Right atrium auricular region (tissue), 2 donors: Measurements from ENCODE around the gene RGS14. TPM values are rescaled to one million over a fixed set of nuclear protein-coding genes. Genes with fewer than 3 reads are reported as not detected.
A peak's percentile ranks its signal among the peaks of the same experiment; 100 is the strongest.

ENCODE experiments used
- DNase-seq: peaks from one replicate; pipeline ENCODE4 v3.0.0-alpha.2; 2019; ENCODE audit warnings: low spot score
- H3K27ac ChIP-seq, 2 donors: fragments of 200-600 bp; sonication (generic); 1 replicate in 1 of 2; 2 replicates in 1 of 2; pipeline ENCODE4 v1.5.1; 2016 to 2019
- H3K27me3 ChIP-seq, 2 donors: fragments of 200-600 bp; sonication (generic); one replicate each; pipeline versions ENCODE4 v1.5.1 to v1.6.0; 2017 to 2019
- H3K36me3 ChIP-seq: fragments of 200-600 bp; sonication (generic); one replicate; pipeline ENCODE4 v1.5.1; 2016
- H3K4me1 ChIP-seq, 2 donors: fragments of 200-600 bp; sonication (generic); one replicate each; pipeline versions ENCODE4 v1.5.1 to v1.6.0; 2017 to 2019
- H3K4me3 ChIP-seq, 2 donors: fragments of 200-600 bp; sonication (generic); 1 replicate in 1 of 2; 2 replicates in 1 of 2; pipeline ENCODE4 v1.5.1; 2017 to 2019; ENCODE audit warnings: mild to moderate bottlenecking in 1 of 2, moderate library complexity in 1 of 2
- H3K9me3 ChIP-seq, 2 donors: fragments of 200-600 bp; sonication (generic); one replicate each; pipeline ENCODE4 v1.5.1; 2019
- CTCF ChIP-seq, 2 donors: fragments of 200-600 bp; sonication (generic); IDR thresholded peaks; one replicate each; pipeline ENCODE4 v1.5.1; 2019; ENCODE audit warnings: antibody characterized with exemption in 2 of 2
- total RNA-seq, 2 donors: library from RNA; depleted of rRNA; stranded (reverse); fragments of >200 nt; gene quantifications; one replicate each; pipeline ENCODE4 v1.1.0, GENCODE V29; 2016

RGS14 gene
- total RNA-seq, 2 donors from 2014 or later: 3.1 to 6.8 TPM

- Histone ChIP-seq H3K9me3 (no peaks in the 10 kb centered on the region), H3K27ac (no peak overlapping the region), H3K27me3 (no peaks in the 10 kb centered on the region), H3K4me3 (no peak overlapping the region), H3K4me1 (peaks cover 0 to 11% of the 10 kb centered on the region in 2 donors), H3K36me3 (peaks cover 20% of the 10 kb centered on the region)
- no peak for DNase-seq
- TF ChIP-seq CTCF (IDR thresholded peaks at IDR 0.05): no peak
These were observed 12.8 kb upstream of the RGS14 start for GRCh38 chr5:177344891-177345290.

- Histone ChIP-seq H3K27me3 (no peaks in the 10 kb centered on the region), H3K36me3 (peaks cover 12% of the 10 kb centered on the region), H3K9me3 (no peaks in the 10 kb centered on the region), H3K27ac (no peak overlapping the region), H3K4me1 (peaks cover 0 to 23% of the 10 kb centered on the region in 2 donors), H3K4me3 (no peak overlapping the region)
- DNase-seq: no peak
- TF ChIP-seq CTCF (IDR thresholded peaks at IDR 0.05): no peak
These were observed 10.9 kb upstream of the RGS14 start for GRCh38 chr5:177346820-177347219.

DNA sequence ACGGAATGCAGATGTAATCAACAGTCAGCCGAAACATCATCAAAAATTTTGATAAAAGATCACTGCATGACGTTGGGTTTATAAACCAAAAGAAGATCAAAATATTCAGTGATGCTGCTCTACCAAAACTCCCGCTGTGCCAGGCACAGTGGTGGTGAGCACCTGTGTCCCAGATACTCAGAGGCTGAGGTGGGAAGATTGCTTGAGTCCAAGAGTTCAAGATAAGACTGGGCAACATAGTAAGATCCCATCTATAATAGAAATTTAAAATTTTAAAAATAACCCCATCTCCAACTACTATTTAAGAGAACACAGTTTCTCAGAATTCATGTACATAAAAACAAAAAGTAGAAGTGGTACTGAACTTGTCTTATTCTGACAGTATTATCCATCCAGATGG lies 10.0 kb upstream of the RGS14 start:
- no peak for TF ChIP-seq CTCF (IDR thresholded peaks at IDR 0.05)
- Histone ChIP-seq H3K27me3 (no peaks in the 10 kb centered on the region), H3K36me3 (peaks cover 6% of the 10 kb centered on the region), H3K4me1 (peaks cover 0 to 23% of the 10 kb centered on the region in 2 donors), H3K4me3 (no peak overlapping the region), H3K27ac (no peak overlapping the region), H3K9me3 (no peaks in the 10 kb centered on the region)
- no peak for DNase-seq

GRCh38 chr5:177349362-177349647 lies 8.4 kb upstream of the RGS14 start:
- DNase-seq: no peak
- Histone ChIP-seq H3K27me3 (no peaks in the 10 kb centered on the region), H3K27ac (no peak overlapping the region), H3K36me3 (peaks cover 6% of the 10 kb centered on the region), H3K4me3 (no peak overlapping the region), H3K9me3 (no peaks in the 10 kb centered on the region), H3K4me1 (peaks cover 0 to 23% of the 10 kb centered on the region in 2 donors)
- no peak for TF ChIP-seq CTCF (IDR thresholded peaks at IDR 0.05)

GRCh38 chr5:177349762-177350161 lies 8.0 kb upstream of the RGS14 start:
- Histone ChIP-seq H3K27me3 (no peaks in the 10 kb centered on the region), H3K36me3 (peaks cover 6% of the 10 kb centered on the region), H3K9me3 (no peaks in the 10 kb centered on the region), H3K4me3 (no peak overlapping the region), H3K4me1 (peaks cover 0 to 23% of the 10 kb centered on the region in 2 donors), H3K27ac (no peak overlapping the region)
- TF ChIP-seq CTCF (IDR thresholded peaks at IDR 0.05): no peak
- no peak for DNase-seq

GRCh38 chr5:177350776-177351391 lies 6.8 kb upstream of the RGS14 start:
- peak overlapping the region; percentile 89 to 92 for H3K27ac ChIP-seq
- no peak for TF ChIP-seq CTCF (IDR thresholded peaks at IDR 0.05)
- no peaks in the 10 kb centered on the region for H3K9me3 ChIP-seq
- H3K36me3 ChIP-seq: peaks cover 6% of the 10 kb centered on the region
- peaks cover 0 to 23% of the 10 kb centered on the region in 2 donors for H3K4me1 ChIP-seq
- no peak for DNase-seq
- peak overlapping the region; percentile 78 to 84 for H3K4me3 ChIP-seq
- no peaks in the 10 kb centered on the region for H3K27me3 ChIP-seq
